RPMI7951 (cell line): ENCODE data around the gene CYP26A1. TPM values are rescaled to one million over a fixed set of nuclear protein-coding genes. Genes with fewer than 3 reads are reported as not detected.
A peak's percentile ranks its signal among the peaks of the same experiment; 100 is the strongest.

ENCODE experiments used
- DNase-seq: peaks from one replicate; pipeline ENCODE4 v3.0.0-alpha.2; 2012; ENCODE audit warnings: low read depth
- total RNA-seq: library from RNA; depleted of rRNA; stranded (reverse); fragments of >200 nt; shearing (Covaris generic); gene quantifications from 2 replicates; pipeline ENCODE4 v1.2.3, GENCODE V29; 2014; rRNA removed

CYP26A1 gene
- total RNA-seq = not detected in 2 replicates

DNA sequence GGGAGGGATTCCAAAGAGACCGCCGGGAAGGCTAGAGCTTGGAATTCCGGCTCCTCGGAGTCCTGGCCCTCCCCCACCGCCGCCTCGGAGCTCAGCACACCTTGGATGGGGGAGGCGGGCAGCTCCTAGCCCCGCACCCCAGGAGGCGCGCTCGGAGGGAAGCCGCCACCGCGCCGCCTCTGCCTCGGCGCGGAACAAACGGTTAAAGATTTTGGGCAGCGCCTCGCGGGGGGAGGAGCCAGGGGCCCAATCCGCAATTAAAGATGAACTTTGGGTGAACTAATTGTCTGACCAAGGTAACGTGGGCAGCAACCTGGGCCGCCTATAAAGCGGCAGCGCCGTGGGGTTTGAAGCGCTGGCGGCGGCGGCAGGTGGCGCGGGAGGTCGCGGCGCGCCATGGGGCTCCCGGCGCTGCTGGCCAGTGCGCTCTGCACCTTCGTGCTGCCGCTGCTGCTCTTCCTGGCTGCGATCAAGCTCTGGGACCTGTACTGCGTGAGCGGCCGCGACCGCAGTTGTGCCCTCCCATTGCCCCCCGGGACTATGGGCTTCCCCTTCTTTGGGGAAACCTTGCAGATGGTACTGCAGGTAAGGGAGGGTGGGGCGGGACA is at the start of gene CYP26A1:
TSS of gene CYP26A1 (plus strand) at position 355 of the 608 bp plus-strand sequence. CDS start at position 397, 42 bp downstream.
- no peak for DNase-seq

DNA sequence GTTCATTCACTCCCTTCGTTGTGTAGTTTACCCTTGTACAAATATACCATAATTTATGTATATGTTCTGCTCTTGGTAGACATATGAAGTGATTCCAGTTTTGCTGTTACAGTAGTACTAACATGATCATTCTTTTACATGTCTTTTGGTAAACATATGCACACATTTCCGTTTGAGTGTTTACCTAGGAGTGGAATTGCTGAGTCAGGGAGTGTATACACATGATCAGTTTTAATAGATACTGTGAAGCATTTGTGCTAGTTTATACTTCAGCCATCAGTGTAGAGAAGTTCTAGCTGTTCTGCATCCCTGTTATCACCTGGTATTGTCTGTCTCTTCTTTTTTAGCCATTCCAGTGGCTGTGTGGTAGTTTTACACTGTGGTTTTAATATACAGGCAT is 47.6 kb upstream of the CYP26A1 start:
- no peak for DNase-seq

DNA sequence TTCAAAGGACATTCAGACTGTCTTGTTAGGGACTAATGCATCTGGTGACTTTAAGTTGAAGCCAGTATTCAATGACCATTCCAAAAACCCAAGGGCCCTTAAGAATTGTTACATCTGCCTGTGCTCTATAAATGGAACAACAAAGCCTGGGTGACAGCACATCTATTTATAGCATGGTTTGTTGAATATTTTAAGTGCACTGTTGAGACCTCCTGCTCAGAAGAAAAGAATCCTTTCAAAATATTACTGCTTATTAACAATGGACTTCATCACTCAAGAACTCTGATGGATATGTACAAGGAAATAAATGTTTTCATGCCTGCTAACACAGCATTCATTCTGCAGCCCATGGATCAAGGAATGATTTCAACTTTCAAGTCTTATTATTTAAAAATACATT is 46.2 kb upstream of the CYP26A1 start:
- DNase-seq = no peak

GRCh38 chr10:93028883-93029282 is 44.8 kb upstream of the CYP26A1 start:
- peak; percentile 54 for DNase-seq

DNA sequence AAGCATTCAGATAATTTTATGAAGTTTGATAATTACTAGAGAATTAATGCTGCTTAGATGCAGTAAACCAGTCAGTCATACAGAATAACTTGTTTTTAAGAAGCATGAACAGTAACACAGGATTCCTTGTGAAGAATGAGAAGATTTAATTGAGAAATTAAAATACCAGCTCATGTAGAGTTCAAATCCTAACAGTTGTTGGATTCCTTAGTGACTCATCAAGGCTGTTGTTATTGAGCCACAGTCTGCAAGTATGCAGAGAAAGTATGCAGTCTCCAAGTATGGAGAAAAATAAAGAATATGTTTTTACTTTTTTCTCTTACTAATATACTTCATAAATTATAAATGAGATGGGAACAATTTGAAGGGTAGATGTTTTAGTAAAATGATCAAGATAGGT is 43.3 kb upstream of the CYP26A1 start:
- peak; percentile 51 for DNase-seq

- no peak for DNase-seq
Observed at GRCh38 chr10:93032105-93032808, 41.4 kb upstream of the CYP26A1 start.

DNA sequence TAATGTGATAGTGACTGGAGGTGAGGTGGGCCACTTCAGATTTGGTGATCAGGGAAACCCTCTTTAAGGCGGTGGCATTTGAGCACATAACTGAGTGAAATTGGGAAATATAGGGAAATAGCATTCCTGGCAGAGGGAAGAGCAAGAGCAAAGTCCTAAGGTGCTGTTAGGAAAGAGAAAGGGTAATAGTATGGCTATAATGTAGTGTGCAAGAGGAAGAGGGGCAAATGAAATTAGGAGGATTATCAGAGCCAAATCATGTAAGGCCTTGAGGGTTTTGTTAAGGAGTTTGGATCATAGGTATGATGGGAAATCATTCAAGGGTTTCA is 40.9 kb upstream of the CYP26A1 start:
- no peak for DNase-seq

DNA sequence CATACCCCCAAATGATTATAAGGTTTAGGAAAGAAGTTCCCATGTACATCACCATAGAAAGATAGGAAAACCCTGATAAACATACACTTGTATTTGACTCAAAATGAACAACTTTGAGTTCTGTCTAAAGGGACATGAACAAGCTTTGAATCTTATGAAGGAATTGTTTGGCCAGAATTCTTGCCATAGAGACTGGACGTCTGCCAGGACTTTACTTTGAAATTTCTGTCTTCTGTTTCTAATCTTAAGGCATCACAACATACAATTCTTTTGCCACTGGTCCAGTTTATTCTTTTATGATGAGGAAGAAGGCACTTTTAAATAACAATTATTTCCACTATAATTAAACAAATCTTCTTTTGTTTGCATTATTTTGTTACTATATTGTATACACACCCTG is 39.3 kb upstream of the CYP26A1 start:
- DNase-seq = no peak

DNA sequence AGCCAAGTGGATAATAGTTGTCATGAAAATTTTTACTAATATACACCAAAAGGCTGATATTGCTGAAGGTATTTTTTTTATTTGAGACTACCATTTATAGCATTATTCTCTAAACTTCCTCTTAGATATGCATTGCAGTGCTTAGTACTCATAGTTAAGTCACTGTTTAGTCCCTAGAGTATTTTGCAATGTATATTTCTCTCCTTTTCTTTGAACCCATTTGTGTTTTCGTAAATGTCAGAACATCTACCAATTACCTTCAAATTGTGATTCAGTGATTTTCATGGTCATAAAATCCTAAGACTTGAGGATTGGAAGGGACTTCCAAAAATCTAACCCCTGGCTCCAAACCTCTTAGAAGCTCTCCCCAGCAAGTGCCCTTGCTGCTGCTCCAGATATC is 34.6 kb upstream of the CYP26A1 start:
- DNase-seq = no peak

DNA sequence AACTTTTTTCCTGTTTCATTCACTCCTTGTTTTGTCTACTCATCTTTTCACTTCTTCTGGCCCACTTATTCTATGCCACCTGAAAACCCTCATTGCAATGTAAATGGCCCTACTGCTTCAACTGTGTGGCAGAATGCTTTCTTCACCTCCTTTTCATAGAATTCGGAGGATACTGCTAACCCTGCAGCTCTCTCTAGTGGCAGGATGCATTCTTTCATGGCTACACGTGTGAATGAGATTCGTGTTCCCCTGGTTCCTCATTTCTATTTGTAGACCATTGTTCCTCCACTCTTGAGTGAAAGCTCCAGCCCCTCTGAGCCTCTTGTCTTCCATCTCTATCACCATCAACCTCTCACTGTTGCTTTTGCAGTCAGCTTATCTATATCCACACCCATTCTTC is 34.0 kb upstream of the CYP26A1 start:
- DNase-seq = peak; percentile 34

DNA sequence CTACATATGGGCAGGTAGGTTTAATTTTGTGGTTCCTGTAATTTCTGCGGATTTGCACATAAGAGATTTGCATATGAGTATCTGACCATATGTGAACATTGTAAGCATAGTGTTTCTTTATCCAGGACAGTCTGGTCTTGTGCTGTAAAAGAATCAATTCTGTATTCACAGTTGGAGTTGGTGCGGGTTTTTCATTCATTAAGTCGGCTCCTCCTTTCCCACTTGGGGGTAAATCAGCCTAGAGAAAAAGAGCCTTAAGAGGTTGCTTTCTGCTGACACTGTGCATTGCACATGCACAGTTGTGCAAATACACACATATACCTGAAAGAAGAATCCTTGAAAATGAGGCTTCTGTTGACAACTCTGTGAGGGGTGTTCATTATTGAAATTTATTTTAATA is 19.2 kb upstream of the CYP26A1 start:
- DNase-seq = no peak

- DNase-seq = no peak
Observed at GRCh38 chr10:93058139-93058538, 15.6 kb upstream of the CYP26A1 start.

- no peak for DNase-seq
Observed at GRCh38 chr10:93059975-93060886, 13.5 kb upstream of the CYP26A1 start, which contains the start of gene CYP26C1. CYP26C1 (plus strand) TSS chr10:93060798; CDS start chr10:93061264, 466 bp downstream.

GRCh38 chr10:93060887-93061593 is 12.7 kb upstream of the CYP26A1 start:
- DNase-seq = no peak

DNA sequence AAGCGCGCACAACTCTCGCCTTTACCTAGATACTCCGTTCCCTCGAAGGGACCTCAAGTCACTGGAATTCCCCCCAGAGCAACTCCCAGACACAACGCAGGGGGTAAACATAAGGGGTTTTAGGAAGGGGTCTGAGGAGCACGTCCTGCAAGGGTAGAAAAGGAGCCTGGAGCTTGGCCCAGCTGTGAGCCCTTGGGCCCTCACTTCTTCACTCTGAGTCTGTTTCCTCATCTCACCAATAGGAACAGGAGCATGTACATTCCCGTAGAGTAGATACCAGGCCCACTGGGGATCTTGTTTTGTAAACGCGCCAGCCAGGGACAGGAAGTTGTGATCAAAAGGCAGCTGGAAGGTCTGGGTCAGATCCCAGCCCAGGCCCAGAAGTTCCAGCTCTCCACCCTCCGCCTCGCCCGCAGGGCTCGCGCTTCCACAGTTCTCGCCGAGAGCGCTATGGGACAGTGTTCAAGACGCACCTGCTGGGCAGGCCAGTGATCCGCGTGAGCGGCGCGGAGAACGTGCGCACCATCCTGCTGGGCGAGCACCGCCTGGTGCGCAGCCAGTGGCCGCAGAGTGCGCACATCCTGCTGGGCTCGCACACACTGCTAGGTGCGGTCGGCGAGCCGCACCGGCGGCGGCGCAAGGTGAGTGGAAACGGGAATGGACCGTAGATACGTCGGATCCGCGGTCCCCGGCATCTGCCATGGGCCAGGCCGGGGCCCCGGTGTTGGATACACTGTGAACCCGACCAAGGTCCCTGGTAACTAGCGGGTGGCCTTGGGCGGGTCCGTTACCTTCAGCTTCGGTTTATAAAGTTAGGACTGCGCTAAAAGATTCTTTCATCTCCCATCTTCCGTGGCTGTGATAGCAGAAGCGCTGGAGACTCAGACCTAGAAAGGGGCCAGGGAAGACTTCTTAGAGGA is 11.8 kb upstream of the CYP26A1 start:
- no peak for DNase-seq

- no peak for DNase-seq
Observed at GRCh38 chr10:93062514-93063143, 11.1 kb upstream of the CYP26A1 start.

- no peak for DNase-seq
Observed at GRCh38 chr10:93063144-93063976, 10.3 kb upstream of the CYP26A1 start.

- DNase-seq = no peak
Observed at GRCh38 chr10:93063977-93064660, 9.6 kb upstream of the CYP26A1 start.
